ENCODE results near the gene P4HB.

P4HB gene

DNA sequence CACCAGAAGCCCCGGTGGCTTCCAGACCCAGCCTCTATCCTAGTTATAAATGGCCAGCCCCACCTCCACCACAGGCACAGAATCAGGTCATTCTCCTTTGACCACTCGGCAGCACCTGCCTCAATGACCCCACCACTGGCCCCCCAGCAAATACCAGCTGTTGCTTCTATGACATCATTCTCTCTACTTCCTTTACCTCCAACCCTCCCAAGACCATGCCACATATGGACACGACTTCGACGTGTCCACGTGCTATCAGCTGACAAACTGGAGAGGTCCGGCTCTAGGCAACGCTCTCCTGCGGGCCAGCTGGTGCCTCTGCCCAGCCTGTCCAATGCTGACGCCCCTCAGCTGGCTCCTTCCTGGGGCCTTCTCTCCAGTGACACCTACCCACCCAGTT lies 25.1 kb upstream of the P4HB start (continued):
- TF ChIP-seq, protein P1, sequence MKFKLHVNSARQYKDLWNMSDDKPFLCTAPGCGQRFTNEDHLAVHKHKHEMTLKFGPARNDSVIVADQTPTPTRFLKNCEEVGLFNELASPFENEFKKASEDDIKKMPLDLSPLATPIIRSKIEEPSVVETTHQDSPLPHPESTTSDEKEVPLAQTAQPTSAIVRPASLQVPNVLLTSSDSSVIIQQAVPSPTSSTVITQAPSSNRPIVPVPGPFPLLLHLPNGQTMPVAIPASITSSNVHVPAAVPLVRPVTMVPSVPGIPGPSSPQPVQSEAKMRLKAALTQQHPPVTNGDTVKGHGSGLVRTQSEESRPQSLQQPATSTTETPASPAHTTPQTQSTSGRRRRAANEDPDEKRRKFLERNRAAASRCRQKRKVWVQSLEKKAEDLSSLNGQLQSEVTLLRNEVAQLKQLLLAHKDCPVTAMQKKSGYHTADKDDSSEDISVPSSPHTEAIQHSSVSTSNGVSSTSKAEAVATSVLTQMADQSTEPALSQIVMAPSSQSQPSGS (tag by site-specific recombination; IDR thresholded peaks at IDR 0.05; ENCODE audit: low read depth): peak; percentile 67; the same call in 1 of the 2 replicates
- TF ChIP-seq SCRT2 (tag by site-specific recombination; IDR thresholded peaks at IDR 0.05) (peak; percentile 72), GLIS1 (tag by site-specific recombination; IDR thresholded peaks at IDR 0.05) (0 out of 2 replicates have a peak, but pooled peaks have one; percentile 25), ZNF785 (tag by site-specific recombination; IDR thresholded peaks at IDR 0.05) (no peak)

DNA sequence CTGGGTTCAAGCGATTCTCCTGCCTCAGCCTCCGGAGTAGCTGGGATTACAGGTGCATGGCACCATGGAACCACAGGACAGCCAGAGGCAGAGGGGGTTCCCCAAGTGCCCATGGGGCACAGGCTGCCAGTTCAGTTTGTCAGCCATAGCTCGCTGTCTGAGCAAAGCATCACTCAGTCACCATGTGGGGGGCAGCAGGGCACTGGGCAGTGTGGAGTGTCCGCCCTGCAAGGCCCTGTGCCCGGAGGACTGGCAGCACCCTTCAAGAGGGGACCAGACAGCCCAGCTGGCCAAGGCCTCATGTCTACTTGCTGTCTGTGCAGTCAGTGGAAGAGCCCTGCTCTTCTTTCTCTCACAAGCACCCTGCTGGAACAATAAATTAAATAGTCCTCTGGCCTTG lies 24.6 kb upstream of the P4HB start:
- H3K4me1 ChIP-seq (ENCODE audit: control insufficient read depth, insufficient read depth, low read length): peaks cover 4% of the 10 kb centered on the region; the same call in 1 of the 2 replicates
- ChIA-PET CTCF (interaction anchor here (1.5 kb wide), 1 partner anchor 16 kb away, joined by 3 read pairs; no protein-coding TSS in a partner anchor), POLR2A (interaction anchor here (0.9 to 3.6 kb wide), 5 partner anchors 9 to 181 kb away, joined by 3 to 17 read pairs (median 4); partner anchors contain the start of gene MRPL12)
- H3K4me3 ChIP-seq (ENCODE audit: low read depth, low read length): no peak overlapping the region
- H3K27ac ChIP-seq (ENCODE audit: extremely low read depth, low read depth, low read length): no peak overlapping the region
- TF ChIP-seq, protein P2, sequence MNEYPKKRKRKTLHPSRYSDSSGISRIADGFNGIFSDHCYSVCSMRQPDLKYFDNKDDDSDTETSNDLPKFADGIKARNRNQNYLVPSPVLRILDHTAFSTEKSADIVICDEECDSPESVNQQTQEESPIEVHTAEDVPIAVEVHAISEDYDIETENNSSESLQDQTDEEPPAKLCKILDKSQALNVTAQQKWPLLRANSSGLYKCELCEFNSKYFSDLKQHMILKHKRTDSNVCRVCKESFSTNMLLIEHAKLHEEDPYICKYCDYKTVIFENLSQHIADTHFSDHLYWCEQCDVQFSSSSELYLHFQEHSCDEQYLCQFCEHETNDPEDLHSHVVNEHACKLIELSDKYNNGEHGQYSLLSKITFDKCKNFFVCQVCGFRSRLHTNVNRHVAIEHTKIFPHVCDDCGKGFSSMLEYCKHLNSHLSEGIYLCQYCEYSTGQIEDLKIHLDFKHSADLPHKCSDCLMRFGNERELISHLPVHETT (tag by site-specific recombination; IDR thresholded peaks at IDR 0.05): no peak
- TF ChIP-seq, protein P3, sequence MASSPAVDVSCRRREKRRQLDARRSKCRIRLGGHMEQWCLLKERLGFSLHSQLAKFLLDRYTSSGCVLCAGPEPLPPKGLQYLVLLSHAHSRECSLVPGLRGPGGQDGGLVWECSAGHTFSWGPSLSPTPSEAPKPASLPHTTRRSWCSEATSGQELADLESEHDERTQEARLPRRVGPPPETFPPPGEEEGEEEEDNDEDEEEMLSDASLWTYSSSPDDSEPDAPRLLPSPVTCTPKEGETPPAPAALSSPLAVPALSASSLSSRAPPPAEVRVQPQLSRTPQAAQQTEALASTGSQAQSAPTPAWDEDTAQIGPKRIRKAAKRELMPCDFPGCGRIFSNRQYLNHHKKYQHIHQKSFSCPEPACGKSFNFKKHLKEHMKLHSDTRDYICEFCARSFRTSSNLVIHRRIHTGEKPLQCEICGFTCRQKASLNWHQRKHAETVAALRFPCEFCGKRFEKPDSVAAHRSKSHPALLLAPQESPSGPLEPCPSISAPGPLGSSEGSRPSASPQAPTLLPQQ (tag by site-specific recombination; IDR thresholded peaks at IDR 0.05): no peak
- no peak for TF ChIP-seq ZNF138 (tag by site-specific recombination; IDR thresholded peaks at IDR 0.05; ENCODE audit: borderline replicate concordance)
- no peak for TF ChIP-seq ZNF157 (tag by site-specific recombination; IDR thresholded peaks at IDR 0.05)
- TF ChIP-seq, protein P4, sequence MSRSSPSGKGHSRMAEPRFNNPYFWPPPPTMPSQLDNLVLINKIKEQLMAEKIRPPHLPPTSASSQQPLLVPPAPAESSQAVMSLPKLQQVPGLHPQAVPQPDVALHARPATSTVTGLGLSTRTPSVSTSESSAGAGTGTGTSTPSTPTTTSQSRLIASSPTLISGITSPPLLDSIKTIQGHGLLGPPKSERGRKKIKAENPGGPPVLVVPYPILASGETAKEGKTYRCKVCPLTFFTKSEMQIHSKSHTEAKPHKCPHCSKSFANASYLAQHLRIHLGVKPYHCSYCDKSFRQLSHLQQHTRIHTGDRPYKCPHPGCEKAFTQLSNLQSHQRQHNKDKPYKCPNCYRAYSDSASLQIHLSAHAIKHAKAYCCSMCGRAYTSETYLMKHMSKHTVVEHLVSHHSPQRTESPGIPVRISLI (tag by site-specific recombination; IDR thresholded peaks at IDR 0.05): no peak
- TF ChIP-seq ZNF2 (tag by site-specific recombination; IDR thresholded peaks at IDR 0.05): no peak
- TF ChIP-seq, protein P5, sequence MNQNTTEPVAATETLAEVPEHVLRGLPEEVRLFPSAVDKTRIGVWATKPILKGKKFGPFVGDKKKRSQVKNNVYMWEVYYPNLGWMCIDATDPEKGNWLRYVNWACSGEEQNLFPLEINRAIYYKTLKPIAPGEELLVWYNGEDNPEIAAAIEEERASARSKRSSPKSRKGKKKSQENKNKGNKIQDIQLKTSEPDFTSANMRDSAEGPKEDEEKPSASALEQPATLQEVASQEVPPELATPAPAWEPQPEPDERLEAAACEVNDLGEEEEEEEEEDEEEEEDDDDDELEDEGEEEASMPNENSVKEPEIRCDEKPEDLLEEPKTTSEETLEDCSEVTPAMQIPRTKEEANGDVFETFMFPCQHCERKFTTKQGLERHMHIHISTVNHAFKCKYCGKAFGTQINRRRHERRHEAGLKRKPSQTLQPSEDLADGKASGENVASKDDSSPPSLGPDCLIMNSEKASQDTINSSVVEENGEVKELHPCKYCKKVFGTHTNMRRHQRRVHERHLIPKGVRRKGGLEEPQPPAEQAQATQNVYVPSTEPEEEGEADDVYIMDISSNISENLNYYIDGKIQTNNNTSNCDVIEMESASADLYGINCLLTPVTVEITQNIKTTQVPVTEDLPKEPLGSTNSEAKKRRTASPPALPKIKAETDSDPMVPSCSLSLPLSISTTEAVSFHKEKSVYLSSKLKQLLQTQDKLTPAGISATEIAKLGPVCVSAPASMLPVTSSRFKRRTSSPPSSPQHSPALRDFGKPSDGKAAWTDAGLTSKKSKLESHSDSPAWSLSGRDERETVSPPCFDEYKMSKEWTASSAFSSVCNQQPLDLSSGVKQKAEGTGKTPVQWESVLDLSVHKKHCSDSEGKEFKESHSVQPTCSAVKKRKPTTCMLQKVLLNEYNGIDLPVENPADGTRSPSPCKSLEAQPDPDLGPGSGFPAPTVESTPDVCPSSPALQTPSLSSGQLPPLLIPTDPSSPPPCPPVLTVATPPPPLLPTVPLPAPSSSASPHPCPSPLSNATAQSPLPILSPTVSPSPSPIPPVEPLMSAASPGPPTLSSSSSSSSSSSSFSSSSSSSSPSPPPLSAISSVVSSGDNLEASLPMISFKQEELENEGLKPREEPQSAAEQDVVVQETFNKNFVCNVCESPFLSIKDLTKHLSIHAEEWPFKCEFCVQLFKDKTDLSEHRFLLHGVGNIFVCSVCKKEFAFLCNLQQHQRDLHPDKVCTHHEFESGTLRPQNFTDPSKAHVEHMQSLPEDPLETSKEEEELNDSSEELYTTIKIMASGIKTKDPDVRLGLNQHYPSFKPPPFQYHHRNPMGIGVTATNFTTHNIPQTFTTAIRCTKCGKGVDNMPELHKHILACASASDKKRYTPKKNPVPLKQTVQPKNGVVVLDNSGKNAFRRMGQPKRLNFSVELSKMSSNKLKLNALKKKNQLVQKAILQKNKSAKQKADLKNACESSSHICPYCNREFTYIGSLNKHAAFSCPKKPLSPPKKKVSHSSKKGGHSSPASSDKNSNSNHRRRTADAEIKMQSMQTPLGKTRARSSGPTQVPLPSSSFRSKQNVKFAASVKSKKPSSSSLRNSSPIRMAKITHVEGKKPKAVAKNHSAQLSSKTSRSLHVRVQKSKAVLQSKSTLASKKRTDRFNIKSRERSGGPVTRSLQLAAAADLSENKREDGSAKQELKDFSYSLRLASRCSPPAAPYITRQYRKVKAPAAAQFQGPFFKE (tag by site-specific recombination; IDR thresholded peaks at IDR 0.05; ENCODE audit: borderline replicate concordance): no peak
- TF ChIP-seq, protein P6, sequence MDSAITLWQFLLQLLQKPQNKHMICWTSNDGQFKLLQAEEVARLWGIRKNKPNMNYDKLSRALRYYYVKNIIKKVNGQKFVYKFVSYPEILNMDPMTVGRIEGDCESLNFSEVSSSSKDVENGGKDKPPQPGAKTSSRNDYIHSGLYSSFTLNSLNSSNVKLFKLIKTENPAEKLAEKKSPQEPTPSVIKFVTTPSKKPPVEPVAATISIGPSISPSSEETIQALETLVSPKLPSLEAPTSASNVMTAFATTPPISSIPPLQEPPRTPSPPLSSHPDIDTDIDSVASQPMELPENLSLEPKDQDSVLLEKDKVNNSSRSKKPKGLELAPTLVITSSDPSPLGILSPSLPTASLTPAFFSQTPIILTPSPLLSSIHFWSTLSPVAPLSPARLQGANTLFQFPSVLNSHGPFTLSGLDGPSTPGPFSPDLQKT (IDR thresholded peaks at IDR 0.05; ENCODE audit: borderline replicate concordance, low read depth, low read length): no peak
- TF ChIP-seq, protein P7, sequence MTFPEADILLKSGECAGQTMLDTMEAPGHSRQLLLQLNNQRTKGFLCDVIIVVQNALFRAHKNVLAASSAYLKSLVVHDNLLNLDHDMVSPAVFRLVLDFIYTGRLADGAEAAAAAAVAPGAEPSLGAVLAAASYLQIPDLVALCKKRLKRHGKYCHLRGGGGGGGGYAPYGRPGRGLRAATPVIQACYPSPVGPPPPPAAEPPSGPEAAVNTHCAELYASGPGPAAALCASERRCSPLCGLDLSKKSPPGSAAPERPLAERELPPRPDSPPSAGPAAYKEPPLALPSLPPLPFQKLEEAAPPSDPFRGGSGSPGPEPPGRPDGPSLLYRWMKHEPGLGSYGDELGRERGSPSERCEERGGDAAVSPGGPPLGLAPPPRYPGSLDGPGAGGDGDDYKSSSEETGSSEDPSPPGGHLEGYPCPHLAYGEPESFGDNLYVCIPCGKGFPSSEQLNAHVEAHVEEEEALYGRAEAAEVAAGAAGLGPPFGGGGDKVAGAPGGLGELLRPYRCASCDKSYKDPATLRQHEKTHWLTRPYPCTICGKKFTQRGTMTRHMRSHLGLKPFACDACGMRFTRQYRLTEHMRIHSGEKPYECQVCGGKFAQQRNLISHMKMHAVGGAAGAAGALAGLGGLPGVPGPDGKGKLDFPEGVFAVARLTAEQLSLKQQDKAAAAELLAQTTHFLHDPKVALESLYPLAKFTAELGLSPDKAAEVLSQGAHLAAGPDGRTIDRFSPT (tag by site-specific recombination; IDR thresholded peaks at IDR 0.05): peak; percentile 45; the same call in 1 of the 2 replicates
- no peaks in the 10 kb centered on the region for H3K9me3 ChIP-seq (ENCODE audit: control insufficient read depth, insufficient read depth, low read depth, low read length)
- H3K36me3 ChIP-seq (ENCODE audit: control insufficient read depth in 2 of 2, insufficient read depth in 1 of 2, low read length in 2 of 2): peaks cover 80 to 90% of the 10 kb centered on the region in 2 experiments

All from HEK293 (cell line).